HG02981 (cell line): ENCODE measurements around the gene PHF12.

Source experiments
- ATAC-seq: cut with Tn5 transposase; IDR thresholded peaks from one replicate; pipeline ENCODE4 v1.9.1; 2021; ENCODE audit warnings: mild to moderate bottlenecking, moderate library complexity; ENCODE audit not compliant: unreplicated experiment

Gene PHF12

GRCh38 chr17:28951428-28951990 is at the start of gene PHF12:
PHF12 (minus strand) TSS chr17:28951518; CDS start chr17:28950960, 558 bp downstream.
- peak; percentile 53 for ATAC-seq

GRCh38 chr17:29000973-29001372 is 49.7 kb upstream of the PHF12 start:
- ATAC-seq = no peak

- no peak for ATAC-seq
These were observed 47.9 kb upstream of the PHF12 start for GRCh38 chr17:28999206-28999605.

GRCh38 chr17:28997806-28998205 is 46.5 kb upstream of the PHF12 start:
- ATAC-seq = no peak

- no peak for ATAC-seq
These were observed 45.3 kb upstream of the PHF12 start for GRCh38 chr17:28996554-28997096.

GRCh38 chr17:28993645-28994426 is 42.5 kb upstream of the PHF12 start:
- no peak for ATAC-seq

- no peak for ATAC-seq
These were observed 41.6 kb upstream of the PHF12 start for GRCh38 chr17:28992625-28993600.

- no peak for ATAC-seq
These were observed 40.9 kb upstream of the PHF12 start for GRCh38 chr17:28992185-28992584.

- ATAC-seq = no peak
These were observed 40.5 kb upstream of the PHF12 start for GRCh38 chr17:28991779-28992178.

- no peak for ATAC-seq
These were observed 37.7 kb upstream of the PHF12 start for GRCh38 chr17:28989028-28989427.

GRCh38 chr17:28988475-28988874 is 37.2 kb upstream of the PHF12 start:
- ATAC-seq = no peak

- ATAC-seq = no peak
These were observed 35.7 kb upstream of the PHF12 start for GRCh38 chr17:28986714-28987655.

GRCh38 chr17:28985950-28986713 is 34.8 kb upstream of the PHF12 start:
- ATAC-seq = no peak

- no peak for ATAC-seq
These were observed 32.2 kb upstream of the PHF12 start for GRCh38 chr17:28983286-28984230.

- no peak for ATAC-seq
These were observed 30.9 kb upstream of the PHF12 start for GRCh38 chr17:28982131-28982793.

- ATAC-seq = no peak
These were observed 27.1 kb upstream of the PHF12 start for GRCh38 chr17:28978356-28978964.

GRCh38 chr17:28977659-28978355 is 26.5 kb upstream of the PHF12 start:
- ATAC-seq = no peak
